Liver (tissue), 9 donors: ENCODE data around the gene HNF4A. TPM values are rescaled to one million over a fixed set of nuclear protein-coding genes. Genes with fewer than 3 reads are reported as not detected.
A peak's percentile ranks its signal among the peaks of the same experiment; 100 is the strongest.

Experiments used
- DNase-seq: peaks from one replicate; pipeline ENCODE4 v3.0.0-alpha.2; 2017; ENCODE audit warnings: low spot score
- H3K27ac ChIP-seq, 2 donors: one replicate each; pipeline ENCODE4 v1.7.0; 2013; ENCODE audit warnings: inconsistent platforms in 2 of 2, low read length in 2 of 2, control low read depth in 1 of 2, low read depth in 1 of 2, mild to moderate bottlenecking in 1 of 2
- H3K27me3 ChIP-seq, 4 donors: one replicate each; pipeline versions ENCODE4 v1.6.1 to v1.7.0; 2013; ENCODE audit warnings: low read length in 3 of 4, inconsistent platforms in 1 of 4, mild to moderate bottlenecking in 1 of 4, moderate library complexity in 1 of 4; ENCODE audit not compliant: control insufficient read depth in 4 of 4, insufficient read depth in 4 of 4
- H3K36me3 ChIP-seq, 4 donors: one replicate each; pipeline versions ENCODE4 v1.6.1 to v1.7.0; 2013; ENCODE audit warnings: low read length in 3 of 4, mild to moderate bottlenecking in 3 of 4, low read depth in 1 of 4, moderate library complexity in 1 of 4; ENCODE audit not compliant: control insufficient read depth in 4 of 4, insufficient read depth in 3 of 4
- H3K4me1 ChIP-seq, 4 donors: one replicate each; pipeline versions ENCODE4 v1.6.1 to v1.7.0; 2013; ENCODE audit warnings: low read length in 3 of 4, mild to moderate bottlenecking in 3 of 4, moderate library complexity in 1 of 4; ENCODE audit not compliant: control insufficient read depth in 4 of 4, insufficient read depth in 4 of 4
- H3K4me3 ChIP-seq, 3 donors: one replicate each; pipeline versions ENCODE4 v1.6.1 to v1.7.0; 2013; ENCODE audit warnings: low read length in 3 of 3, control low read depth in 1 of 3, low read depth in 1 of 3, mild to moderate bottlenecking in 1 of 3
- H3K9ac ChIP-seq, 2 donors: one replicate each; pipeline ENCODE4 v1.7.0; 2013; ENCODE audit warnings: low read length in 2 of 2, mild to moderate bottlenecking in 2 of 2, moderate library complexity in 2 of 2, control low read depth in 1 of 2, low read depth in 1 of 2
- H3K9me3 ChIP-seq, 4 donors: one replicate each; pipeline versions ENCODE4 v1.6.1 to v1.7.0; 2013; ENCODE audit warnings: low read length in 3 of 4; ENCODE audit not compliant: control insufficient read depth in 4 of 4
- EGR1 ChIP-seq, 2 donors: IDR thresholded peaks; 2 replicates each; pipeline ENCODE4 v1.6.1; 2016 to 2018; ENCODE audit warnings: antibody characterized with exemption in 2 of 2, low read depth in 2 of 2
- FOXA1 ChIP-seq: IDR thresholded peaks from 2 replicates; pipeline ENCODE4 v1.6.1; 2016; ENCODE audit warnings: antibody characterized with exemption
- FOXA2 ChIP-seq: IDR thresholded peaks from 2 replicates; pipeline ENCODE4 v1.6.1; 2016; ENCODE audit warnings: antibody characterized with exemption
- GABPA ChIP-seq, 2 donors: IDR thresholded peaks in 1 of 2; conservative IDR thresholded peaks in 1 of 2; 2 replicates each; pipeline ENCODE4 v1.6.1; 2016; ENCODE audit warnings: antibody characterized with exemption in 2 of 2, mild to moderate bottlenecking in 1 of 2, moderate library complexity in 1 of 2
- HNF4A ChIP-seq, 2 donors: conservative IDR thresholded peaks; 2 replicates each; pipeline ENCODE4 v1.6.1; 2016; ENCODE audit warnings: antibody characterized with exemption in 2 of 2, mild to moderate bottlenecking in 2 of 2
- HNF4G ChIP-seq: IDR thresholded peaks from 2 replicates; pipeline ENCODE4 v1.6.1; 2016; ENCODE audit warnings: antibody characterized with exemption
- MAX ChIP-seq: IDR thresholded peaks from 2 replicates; pipeline ENCODE4 v1.6.1; 2016; ENCODE audit warnings: antibody characterized with exemption
- NR2F2 ChIP-seq: IDR thresholded peaks from 2 replicates; pipeline ENCODE4 v1.6.1; 2016; ENCODE audit warnings: antibody characterized with exemption
- RAD21 ChIP-seq, 2 donors: IDR thresholded peaks; 2 replicates each; pipeline ENCODE4 v1.6.1; 2016; ENCODE audit warnings: antibody characterized with exemption in 2 of 2, mild to moderate bottlenecking in 2 of 2
- REST ChIP-seq: IDR thresholded peaks from 2 replicates; pipeline ENCODE4 v1.6.1; 2016; ENCODE audit warnings: antibody characterized with exemption, mild to moderate bottlenecking
- RXRA ChIP-seq, 2 donors: IDR thresholded peaks; 2 replicates each; pipeline ENCODE4 v1.6.1; 2017 to 2018; ENCODE audit warnings: antibody characterized with exemption in 2 of 2, mild to moderate bottlenecking in 1 of 2
- SP1 ChIP-seq: IDR thresholded peaks from 2 replicates; pipeline ENCODE4 v1.6.1; 2018; ENCODE audit warnings: antibody characterized with exemption, mild to moderate bottlenecking
- TAF1 ChIP-seq: conservative IDR thresholded peaks from 2 replicates; pipeline ENCODE4 v1.6.1; 2016; ENCODE audit warnings: antibody characterized with exemption, mild to moderate bottlenecking
- YY1 ChIP-seq: IDR thresholded peaks from 2 replicates; pipeline ENCODE4 v1.6.1; 2016; ENCODE audit warnings: antibody characterized with exemption, mild to moderate bottlenecking
- WGBS: extraction: QIAGEN DNeasy Blood & Tissue Kit; methylation state at CpG from one replicate; pipeline ENCODE4 v1.1.7; 2013; 5-methylcytosine and 5-hydroxymethylcytosine counted together
- polyA plus RNA-seq, 2 donors: library from polyadenylated mRNA; stranded (reverse) in 1 of 2; unstranded in 1 of 2; fragments of 200-250 nt in 1 of 2; fragments of >200 nt in 1 of 2; fragmentation: Nextera tagmentation in 1 of 2; extraction: Ambion mirVana in 1 of 2; gene quantifications; one replicate each; pipeline versions ENCODE4 v1.2.1 to v1.2.3, GENCODE V29; 2013 to 2015
- total RNA-seq, 2 donors: library from RNA; depleted of rRNA; stranded (reverse); fragments of >200 nt; gene quantifications; one replicate each; pipeline ENCODE4 v1.2.3, GENCODE V29; 2014
- TF ChIP-seq, protein P1 (sequence below): fragments of 150-350 bp; IDR thresholded peaks from 2 replicates; pipeline ENCODE4 v1.5.1; 2017; ENCODE audit warnings: improper control_type of control experiment, low read depth, low read length; ENCODE audit not compliant: missing input control
- TF ChIP-seq, protein P2 (sequence below): IDR thresholded peaks from 2 replicates; pipeline ENCODE4 v1.6.1; 2016; ENCODE audit warnings: antibody characterized with exemption
- donor health status: healthy.
- donor health status: healthy.
- donor health status: healthy.
- donor health status: healthy.
- donor health status: healthy.

The HNF4A gene
- total RNA-seq, result 100 to 1,000 TPM in 1 of 2 donors, 10 to 100 TPM in 1; 51.7 to 171 TPM
- polyA plus RNA-seq, result 100 to 1,000 TPM in 1 of 2 donors, 10 to 100 TPM in 1; 52.3 to 120 TPM

DNA sequence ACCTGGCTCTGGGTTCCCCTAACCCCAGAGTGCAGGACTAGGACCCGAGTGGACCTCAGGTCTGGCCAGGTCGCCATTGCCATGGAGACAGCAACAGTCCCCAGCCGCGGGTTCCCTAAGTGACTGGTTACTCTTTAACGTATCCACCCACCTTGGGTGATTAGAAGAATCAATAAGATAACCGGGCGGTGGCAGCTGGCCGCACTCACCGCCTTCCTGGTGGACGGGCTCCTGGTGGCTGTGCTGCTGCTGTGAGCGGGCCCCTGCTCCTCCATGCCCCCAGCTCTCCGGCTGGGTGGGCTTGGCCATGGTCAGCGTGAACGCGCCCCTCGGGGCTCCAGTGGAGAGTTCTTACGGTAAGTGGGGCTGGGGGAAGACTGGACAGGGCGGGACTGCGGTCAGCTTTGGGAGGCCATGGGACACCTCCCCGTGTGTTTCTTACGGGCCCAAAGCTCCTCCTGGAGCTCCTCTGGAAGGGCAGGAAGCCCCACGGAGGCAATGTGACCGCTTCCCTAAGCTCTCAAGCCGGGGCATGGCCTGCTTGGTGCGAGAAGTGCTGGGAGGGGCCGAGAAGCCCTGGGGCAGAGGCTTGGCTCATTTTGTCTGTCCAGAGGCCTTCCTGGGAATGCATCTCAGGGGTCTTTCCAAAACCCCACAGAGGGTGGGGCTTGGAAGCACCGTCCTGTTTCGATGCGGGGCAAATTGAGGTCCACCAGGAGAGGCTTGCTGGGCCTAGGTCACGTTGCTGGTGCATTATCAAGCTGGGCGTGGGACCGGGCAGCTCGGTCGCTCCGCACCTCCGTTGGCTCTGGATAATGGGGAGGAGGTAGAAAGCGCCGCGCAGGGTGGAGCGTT lies at the start of gene HNF4A:
Gene HNF4A, plus strand, starts transcription at position 202 of the 855 bp plus-strand sequence. Its CDS starts 106 bp downstream, at position 308.
- 32% methylated on average over 40 of the region's 40 CpGs for WGBS
- Histone ChIP-seq H3K9ac (peak within 1 kb of the TSS in 1 of 2 donors; percentile 74), H3K27ac (peak within 1 kb of the TSS; percentile 28 to 74), H3K4me3 (peak within 1 kb of the TSS; percentile 55 to 69 (median 56)), H3K4me1 (peaks cover 0 to 35% (median 24%) of the 10 kb centered on the region in 4 donors), H3K27me3 (no peaks in the 10 kb centered on the region), H3K36me3 (peaks cover 0 to 13% (median 10%) of the 10 kb centered on the region in 4 donors), H3K9me3 (no peaks in the 10 kb centered on the region)
- TF ChIP-seq EGR1 (IDR thresholded peaks at IDR 0.05; ENCODE audit: low read depth in 2 of 2), result peak in 1 of 2 donors; percentile 39
- TF ChIP-seq, protein P1, sequence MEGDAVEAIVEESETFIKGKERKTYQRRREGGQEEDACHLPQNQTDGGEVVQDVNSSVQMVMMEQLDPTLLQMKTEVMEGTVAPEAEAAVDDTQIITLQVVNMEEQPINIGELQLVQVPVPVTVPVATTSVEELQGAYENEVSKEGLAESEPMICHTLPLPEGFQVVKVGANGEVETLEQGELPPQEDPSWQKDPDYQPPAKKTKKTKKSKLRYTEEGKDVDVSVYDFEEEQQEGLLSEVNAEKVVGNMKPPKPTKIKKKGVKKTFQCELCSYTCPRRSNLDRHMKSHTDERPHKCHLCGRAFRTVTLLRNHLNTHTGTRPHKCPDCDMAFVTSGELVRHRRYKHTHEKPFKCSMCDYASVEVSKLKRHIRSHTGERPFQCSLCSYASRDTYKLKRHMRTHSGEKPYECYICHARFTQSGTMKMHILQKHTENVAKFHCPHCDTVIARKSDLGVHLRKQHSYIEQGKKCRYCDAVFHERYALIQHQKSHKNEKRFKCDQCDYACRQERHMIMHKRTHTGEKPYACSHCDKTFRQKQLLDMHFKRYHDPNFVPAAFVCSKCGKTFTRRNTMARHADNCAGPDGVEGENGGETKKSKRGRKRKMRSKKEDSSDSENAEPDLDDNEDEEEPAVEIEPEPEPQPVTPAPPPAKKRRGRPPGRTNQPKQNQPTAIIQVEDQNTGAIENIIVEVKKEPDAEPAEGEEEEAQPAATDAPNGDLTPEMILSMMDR, result peak; percentile 0
- peak; percentile 61 for TF ChIP-seq YY1
- TF ChIP-seq SP1, result no peak
- TF ChIP-seq REST, result peak; percentile 40
- TF ChIP-seq RXRA (IDR thresholded peaks at IDR 0.05), result peak; percentile 13 to 33
- peak; percentile 40 for TF ChIP-seq MAX
- no peak for TF ChIP-seq FOXA1
- TF ChIP-seq HNF4A (conservative IDR thresholded peaks at IDR 0.05), result peak in 1 of 2 donors; percentile 48
- no peak for TF ChIP-seq NR2F2
- peak; percentile 18 for TF ChIP-seq FOXA2
- TF ChIP-seq TAF1, result peak; percentile 57
- no peak for TF ChIP-seq HNF4G
- peak; percentile 57 for DNase-seq

- Histone ChIP-seq H3K27me3 (no peaks in the 10 kb centered on the region), H3K36me3 (peaks cover 0 to 4% (median 3%) of the 10 kb centered on the region in 4 donors), H3K9me3 (no peaks in the 10 kb centered on the region), H3K9ac (no peak overlapping the region), H3K27ac (no peak overlapping the region), H3K4me1 (peaks cover 3 to 22% (median 17%) of the 10 kb centered on the region in 4 donors), H3K4me3 (no peak overlapping the region)
- 92% methylated on average over 9 of the region's 9 CpGs for WGBS
- no peak for DNase-seq
- TF ChIP-seq MAX, result no peak
- TF ChIP-seq FOXA2, result no peak
- TF ChIP-seq SP1, result no peak
- no peak for TF ChIP-seq GABPA (IDR thresholded peaks at IDR 0.05 in 1 of 2, conservative IDR thresholded peaks at IDR 0.05 in 1 of 2)
- TF ChIP-seq REST, result no peak
- no peak for TF ChIP-seq YY1
- TF ChIP-seq RAD21 (IDR thresholded peaks at IDR 0.05), result no peak
- TF ChIP-seq RXRA (IDR thresholded peaks at IDR 0.05), result no peak
- TF ChIP-seq, protein P2, sequence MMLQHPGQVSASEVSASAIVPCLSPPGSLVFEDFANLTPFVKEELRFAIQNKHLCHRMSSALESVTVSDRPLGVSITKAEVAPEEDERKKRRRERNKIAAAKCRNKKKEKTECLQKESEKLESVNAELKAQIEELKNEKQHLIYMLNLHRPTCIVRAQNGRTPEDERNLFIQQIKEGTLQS, result no peak
- no peak for TF ChIP-seq TAF1
- TF ChIP-seq, protein P1, result no peak
Measured at GRCh38 chr20:44306927-44307326, 48.6 kb upstream of the HNF4A start.
